ENCODE data around the gene CCL18. TPM values are rescaled to one million over a fixed set of nuclear protein-coding genes. Genes with fewer than 3 reads are reported as not detected.

CCL18 gene
- total and polyA plus RNA-seq, 2 of the 8 experiments (the other 6 are each of a cell fraction or from before 2014, with no cell fraction given): not detected

DNA sequence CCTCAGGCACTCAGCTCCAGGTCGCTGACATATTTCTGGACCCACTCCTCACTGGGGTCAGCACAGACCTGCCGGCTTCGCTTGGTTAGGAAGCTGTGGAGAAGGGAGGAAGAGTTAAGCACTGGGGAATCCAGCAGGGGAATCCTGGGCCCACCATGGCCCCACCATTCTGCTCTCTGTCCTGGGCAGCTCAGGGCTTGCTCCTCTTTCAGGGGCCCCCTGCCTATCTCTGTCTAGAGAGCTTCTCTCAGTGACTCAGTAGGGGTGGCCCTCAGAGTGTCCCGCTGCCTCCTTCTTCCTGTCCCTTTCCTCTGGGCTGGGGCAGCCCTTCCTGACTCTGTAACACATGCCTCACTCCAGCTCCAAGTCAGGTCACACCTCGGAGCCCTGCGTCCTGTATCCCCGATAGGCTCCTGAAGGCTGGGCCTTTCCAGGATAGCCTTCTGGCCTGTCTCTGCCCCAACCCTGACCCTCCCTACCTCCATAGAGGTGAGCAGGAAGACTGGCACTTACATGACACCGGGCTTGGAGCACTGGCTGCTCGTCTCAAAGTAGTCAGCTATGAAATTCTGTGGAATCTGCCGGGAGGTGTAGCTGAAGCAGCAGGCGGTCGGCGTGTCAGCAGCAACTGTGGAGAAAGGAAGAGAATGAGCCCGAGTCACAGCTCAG is 24.7 kb downstream of the CCL18 start (continued):
- TF ChIP-seq CHD7 (IDR thresholded peaks at IDR 0.05; ENCODE audit: insufficient replicate concordance, low read length): no peak
- TF ChIP-seq CBX8 (IDR thresholded peaks at IDR 0.05; ENCODE audit: borderline replicate concordance, low read depth, low read length): no peak
- TF ChIP-seq POLR2A (IDR thresholded peaks at IDR 0.05; ENCODE audit: control extremely low read depth in 1 of 2, low read depth in 2 of 2, low read length in 2 of 2): no peak
- no peak for TF ChIP-seq TAF1 (IDR thresholded peaks at IDR 0.05; ENCODE audit: low read depth, low read length)
- no peak for TF ChIP-seq EGR1 (IDR thresholded peaks at IDR 0.05; ENCODE audit: borderline replicate concordance, low read depth, low read length)

Data from H1 (cell line).